H9 (cell line): ENCODE results near the gene ATAD2B. TPM values are rescaled to one million over a fixed set of nuclear protein-coding genes. Genes with fewer than 3 reads are reported as not detected.

Experiments
- DNase-seq: peaks from one replicate; pipeline ENCODE4 v3.0.0-alpha.2; 2017
- H2AFZ ChIP-seq: one replicate; pipeline ENCODE4 v1.6.1; 2013; ENCODE audit warnings: mild to moderate bottlenecking, low read length, control low read depth, moderate library complexity
- H2AK5ac ChIP-seq: 2 replicates; pipeline ENCODE4 v1.6.1; 2013; ENCODE audit warnings: low read length, control low read depth, mixed read lengths; ENCODE audit not compliant: insufficient read length
- H2BK120ac ChIP-seq: one replicate; pipeline ENCODE4 v1.6.1; 2013; ENCODE audit warnings: low read depth, mild to moderate bottlenecking, low read length, control low read depth, inconsistent platforms; ENCODE audit not compliant: poor library complexity, severe bottlenecking
- H2BK12ac ChIP-seq: 2 replicates; pipeline ENCODE4 v1.6.1; 2013; ENCODE audit warnings: low read length, control low read depth, mixed read lengths, low read depth; ENCODE audit not compliant: insufficient read length
- H2BK15ac ChIP-seq: 2 replicates; pipeline ENCODE4 v1.6.1; 2013; ENCODE audit warnings: low read depth, low read length, control low read depth
- H2BK20ac ChIP-seq: one replicate; pipeline ENCODE4 v1.6.1; 2013; ENCODE audit warnings: low read depth, mild to moderate bottlenecking, low read length, control low read depth, inconsistent platforms; ENCODE audit not compliant: poor library complexity, severe bottlenecking
- H2BK5ac ChIP-seq: 2 replicates; pipeline ENCODE4 v1.6.1; 2013; ENCODE audit warnings: low read length, control low read depth, mixed read lengths; ENCODE audit not compliant: insufficient read length
- H3K14ac ChIP-seq: 2 replicates; pipeline ENCODE4 v1.6.1; 2013; ENCODE audit warnings: low read length, control low read depth; ENCODE audit not compliant: insufficient read depth
- H3K18ac ChIP-seq: 2 replicates; pipeline ENCODE4 v1.6.1; 2013; ENCODE audit warnings: low read depth, mild to moderate bottlenecking, mixed read lengths, low read length, control low read depth; ENCODE audit not compliant: insufficient read length
- H3K23ac ChIP-seq: 2 replicates; pipeline ENCODE4 v1.6.1; 2013; ENCODE audit warnings: low read length, control low read depth, mixed read lengths, low read depth; ENCODE audit not compliant: insufficient read length
- H3K23me2 ChIP-seq: 2 replicates; pipeline ENCODE4 v1.6.1; 2013; ENCODE audit warnings: low read depth, mild to moderate bottlenecking, mixed read lengths, low read length, control low read depth; ENCODE audit not compliant: insufficient read length, poor library complexity, severe bottlenecking
- H3K27ac ChIP-seq: 2 replicates; pipeline ENCODE4 v1.5.1; 2013; ENCODE audit warnings: low read length, control low read depth, mixed read lengths, low read depth; ENCODE audit not compliant: insufficient read length
- H3K27me3 ChIP-seq: 2 replicates; pipeline ENCODE4 v1.6.1; 2013; ENCODE audit warnings: low read length, control low read depth, inconsistent platforms; ENCODE audit not compliant: insufficient read depth
- H3K4ac ChIP-seq: 2 replicates; pipeline ENCODE4 v1.6.1; 2013; ENCODE audit warnings: low read depth, mild to moderate bottlenecking, control low read depth, inconsistent platforms, low read length, moderate library complexity
- H3K4me1 ChIP-seq: 2 replicates; pipeline ENCODE4 v1.6.1; 2013; ENCODE audit warnings: low read length, control low read depth, inconsistent platforms; ENCODE audit not compliant: insufficient read depth
- H3K4me2 ChIP-seq: 2 replicates; pipeline ENCODE4 v1.6.1; 2013; ENCODE audit warnings: low read length, control low read depth, mixed read lengths; ENCODE audit not compliant: insufficient read length, insufficient read depth
- H3K56ac ChIP-seq: 2 replicates; pipeline ENCODE4 v1.6.1; 2013; ENCODE audit warnings: low read depth, mild to moderate bottlenecking, mixed read lengths, low read length, control low read depth; ENCODE audit not compliant: insufficient read length
- H3K79me1 ChIP-seq: 2 replicates; pipeline ENCODE4 v1.6.1; 2013; ENCODE audit warnings: low read depth, mild to moderate bottlenecking, moderate library complexity, low read length, control low read depth, inconsistent platforms; ENCODE audit not compliant: insufficient read depth, poor library complexity, severe bottlenecking
- H3K79me2 ChIP-seq: 2 replicates; pipeline ENCODE4 v1.6.1; 2013; ENCODE audit warnings: low read length, control low read depth, inconsistent platforms; ENCODE audit not compliant: insufficient read depth
- H3K9ac ChIP-seq: 2 replicates; pipeline ENCODE4 v1.6.1; 2013; ENCODE audit warnings: low read length, control low read depth, mixed read lengths; ENCODE audit not compliant: insufficient read length; ENCODE audit errors: extremely low read depth
- H3K9me3 ChIP-seq: one replicate; pipeline ENCODE4 v1.6.1; 2013; ENCODE audit warnings: low read depth, low read length, inconsistent platforms; ENCODE audit not compliant: control insufficient read depth
- H3T11ph ChIP-seq: one replicate; pipeline ENCODE4 v1.6.1; 2013; ENCODE audit warnings: mild to moderate bottlenecking, low read length, control low read depth, inconsistent platforms
- H4K20me1 ChIP-seq: one replicate; pipeline ENCODE4 v1.6.1; 2013; ENCODE audit not compliant: control insufficient read depth, insufficient read length, insufficient read depth
- H4K5ac ChIP-seq: 2 replicates; pipeline ENCODE4 v1.6.1; 2013; ENCODE audit warnings: low read depth, mild to moderate bottlenecking, mixed read lengths, low read length, control low read depth; ENCODE audit not compliant: insufficient read length
- H4K8ac ChIP-seq: replicated peaks from 2 replicates; pipeline ENCODE4 v1.6.1; 2013; ENCODE audit warnings: low read length, control low read depth, mixed read lengths, low read depth; ENCODE audit not compliant: insufficient read length
- H4K91ac ChIP-seq: 2 replicates; pipeline ENCODE4 v1.6.1; 2013; ENCODE audit warnings: low read depth, mild to moderate bottlenecking, moderate library complexity, mixed read lengths, low read length, control low read depth; ENCODE audit not compliant: insufficient read length
- H3K27ac Mint-ChIP-seq, 3 experiments: 2 replicates in 2 of 3; 3 replicates in 1 of 3; pipeline ENCODE4 v1.8.0; 2020 to 2021; ENCODE audit warnings: mixed read lengths in 3 of 3, mild to moderate bottlenecking in 1 of 3, moderate library complexity in 1 of 3
- H3K27me3 Mint-ChIP-seq: 2 replicates; pipeline ENCODE4 v1.8.0; 2021; ENCODE audit warnings: low read depth, mild to moderate bottlenecking, moderate library complexity, mixed read lengths
- H3K36me3 Mint-ChIP-seq, 3 experiments: 2 replicates in 2 of 3; 3 replicates in 1 of 3; pipeline ENCODE4 v1.8.0; 2020 to 2021; ENCODE audit warnings: low read depth in 3 of 3, mixed read lengths in 3 of 3; ENCODE audit not compliant: insufficient read depth in 1 of 3
- H3K4me1 Mint-ChIP-seq, 2 experiments: 2 replicates each; pipeline ENCODE4 v1.8.0; 2020; ENCODE audit warnings: mixed read lengths in 2 of 2
- H3K4me3 Mint-ChIP-seq, 2 experiments: 2 replicates in 1 of 2; 3 replicates in 1 of 2; pipeline ENCODE4 v1.8.0; 2020 to 2021; ENCODE audit warnings: mild to moderate bottlenecking in 2 of 2, mixed read lengths in 2 of 2, moderate library complexity in 1 of 2
- H3K9me3 Mint-ChIP-seq, 2 experiments: 2 replicates in 1 of 2; 3 replicates in 1 of 2; pipeline ENCODE4 v1.8.0; 2020; ENCODE audit warnings: mild to moderate bottlenecking in 2 of 2, mixed read lengths in 2 of 2, moderate library complexity in 1 of 2
- CTCF ChIP-seq: fragments of 200-600 bp; sonication (generic); conservative IDR thresholded peaks from 3 replicates; pipeline ENCODE4 v1.8.0; 2021; ENCODE audit warnings: antibody characterized with exemption, mild to moderate bottlenecking
- WGBS: extraction: QIAGEN DNeasy Blood & Tissue Kit; methylation state at CpG from one replicate; pipeline ENCODE4 v1.1.7; 2013; ENCODE audit warnings: missing lambda C conversion rate, low lambda C conversion rate, mixed read lengths; ENCODE audit not compliant: insufficient read length; ENCODE audit errors: extremely low coverage; 5-methylcytosine and 5-hydroxymethylcytosine counted together
- total RNA-seq: library from RNA; stranded (reverse); gene quantifications from 2 replicates; pipeline ENCODE4 v1.2.1, GENCODE V29; 2021

ATAD2B gene
- total RNA-seq, 1 experiment from 2014 or later, result 21.4 TPM

GRCh38 chr2:23709311-23709710, 217.6 kb downstream of the ATAD2B start:
- no peak overlapping the region for H3K56ac ChIP-seq
- no CpG with 5 or more reads among the region's 8 CpGs for WGBS
- no peak overlapping the region for H4K5ac ChIP-seq
- no peak overlapping the region for H4K8ac ChIP-seq
- H4K20me1 ChIP-seq, result no peaks in the 10 kb centered on the region
- no peak for DNase-seq
- H3K27ac ChIP-seq, result no peak overlapping the region
- H4K91ac ChIP-seq, result no peak overlapping the region
- H3K27me3 ChIP-seq, result no peaks in the 10 kb centered on the region
- Mint-ChIP-seq H3K4me1 (peaks cover 20 to 29% of the 10 kb centered on the region in 2 experiments), H3K27me3 (no peaks in the 10 kb centered on the region), H3K9me3 (no peaks in the 10 kb centered on the region), H3K36me3 (peaks cover 0 to 3% (median 2%) of the 10 kb centered on the region in 3 experiments; a peak in 2 of 7 replicates), H3K4me3 (no peak overlapping the region), H3K27ac (no peak overlapping the region; a peak in 1 of 7 replicates)
- H2BK12ac ChIP-seq, result no peak overlapping the region
- H3K9me3 ChIP-seq, result no peaks in the 10 kb centered on the region
- no peak overlapping the region for H2BK5ac ChIP-seq
- no peak overlapping the region for H3K18ac ChIP-seq
- no peak overlapping the region for H2AFZ ChIP-seq
- TF ChIP-seq CTCF, result no peak
- no peaks in the 10 kb centered on the region for H3K79me2 ChIP-seq
- no peaks in the 10 kb centered on the region for H3K23me2 ChIP-seq
- no peak overlapping the region for H2BK20ac ChIP-seq
- H3T11ph ChIP-seq, result no peak overlapping the region
- no peak overlapping the region for H3K9ac ChIP-seq
- H2BK120ac ChIP-seq, result no peak overlapping the region
- no peak overlapping the region for H3K23ac ChIP-seq
- no peaks in the 10 kb centered on the region for H3K79me1 ChIP-seq
- H2BK15ac ChIP-seq, result no peak overlapping the region
- H2AK5ac ChIP-seq, result no peak overlapping the region
- H3K4me1 ChIP-seq, result peaks cover 6% of the 10 kb centered on the region
- H3K4me2 ChIP-seq, result no peak overlapping the region
- no peak overlapping the region for H3K4ac ChIP-seq
- H3K14ac ChIP-seq, result no peak overlapping the region
